Thymus (tissue), 11 donors: ENCODE measurements around the gene CELSR3. TPM values are rescaled to one million over a fixed set of nuclear protein-coding genes. Genes with fewer than 3 reads are reported as not detected.
A peak's percentile ranks its signal among the peaks of the same experiment; 100 is the strongest.

Experiments used
- DNase-seq, 9 donors: peaks; one replicate each; pipeline ENCODE4 v3.0.0-alpha.2; 2013; ENCODE audit warnings: low spot score in 9 of 9, low read depth in 6 of 9, missing footprints in 1 of 9
- H3K27ac ChIP-seq, 2 donors: one replicate each; pipeline ENCODE4 v1.5.1; 2013; ENCODE audit warnings: control low read depth in 1 of 2, low read depth in 1 of 2, low read length in 1 of 2, mild to moderate bottlenecking in 1 of 2, moderate library complexity in 1 of 2
- H3K27me3 ChIP-seq, 2 donors: one replicate each; pipeline ENCODE4 v1.5.1; 2013; ENCODE audit warnings: low read length in 1 of 2; ENCODE audit not compliant: control insufficient read depth in 2 of 2, insufficient read depth in 1 of 2
- H3K36me3 ChIP-seq, 2 donors: one replicate each; pipeline ENCODE4 v1.5.1; 2013; ENCODE audit warnings: low read length in 1 of 2, mild to moderate bottlenecking in 1 of 2, moderate library complexity in 1 of 2; ENCODE audit not compliant: control insufficient read depth in 2 of 2, insufficient read depth in 2 of 2
- H3K4me1 ChIP-seq, 2 donors: one replicate each; pipeline ENCODE4 v1.5.1; 2013; ENCODE audit warnings: low read length in 2 of 2; ENCODE audit not compliant: control insufficient read depth in 2 of 2, insufficient read depth in 2 of 2
- H3K4me3 ChIP-seq, 2 donors: one replicate each; pipeline ENCODE4 v1.5.1; 2013; ENCODE audit warnings: low read length in 2 of 2, control low read depth in 1 of 2, mild to moderate bottlenecking in 1 of 2
- H3K9me3 ChIP-seq, 2 donors: one replicate each; pipeline ENCODE4 v1.5.1; 2013; ENCODE audit warnings: low read length in 1 of 2, mild to moderate bottlenecking in 1 of 2; ENCODE audit not compliant: control insufficient read depth in 2 of 2, insufficient read depth in 1 of 2
- WGBS: extraction: QIAGEN DNeasy Blood & Tissue Kit; methylation state at CpG from one replicate; pipeline ENCODE4 v1.1.7; 2013; 5-methylcytosine and 5-hydroxymethylcytosine counted together
- polyA plus RNA-seq: library from polyadenylated mRNA; stranded (reverse); fragments of 200-250 nt; gene quantifications from one replicate; pipeline ENCODE4 v1.2.3, GENCODE V29; 2013
- total RNA-seq: library from RNA; stranded (reverse); fragments of 120-200 nt; gene quantifications from one replicate; pipeline ENCODE4 v1.2.4, GENCODE V29; 2013
- donor health status: healthy.

The CELSR3 gene
- total and polyA plus RNA-seq, 2 donors, result 0.38 to 1.4 TPM

GRCh38 chr3:48674505-48674904 is 11.8 kb upstream of the CELSR3 start:
- no peak overlapping the region for H3K4me3 ChIP-seq
- H3K27ac ChIP-seq, result no peak overlapping the region
- H3K27me3 ChIP-seq, result no peaks in the 10 kb centered on the region
- DNase-seq, result no peak
- WGBS, result 96% methylated on average over 9 of the region's 9 CpGs
- H3K9me3 ChIP-seq, result peaks cover 0 to 1% of the 10 kb centered on the region in 2 donors
- no peaks in the 10 kb centered on the region for H3K4me1 ChIP-seq
- H3K36me3 ChIP-seq, result peaks cover 16 to 29% of the 10 kb centered on the region in 2 donors

- no peak for DNase-seq
- H3K27ac ChIP-seq, result no peak overlapping the region
- no peak overlapping the region for H3K4me3 ChIP-seq
- no peaks in the 10 kb centered on the region for H3K9me3 ChIP-seq
- WGBS, result 91% methylated on average over 1 of the region's 1 CpG
- H3K4me1 ChIP-seq, result no peaks in the 10 kb centered on the region
- H3K36me3 ChIP-seq, result peaks cover 9 to 11% of the 10 kb centered on the region in 2 donors
- H3K27me3 ChIP-seq, result no peaks in the 10 kb centered on the region
These were observed 9.8 kb upstream of the CELSR3 start for GRCh38 chr3:48672522-48672921.

DNA sequence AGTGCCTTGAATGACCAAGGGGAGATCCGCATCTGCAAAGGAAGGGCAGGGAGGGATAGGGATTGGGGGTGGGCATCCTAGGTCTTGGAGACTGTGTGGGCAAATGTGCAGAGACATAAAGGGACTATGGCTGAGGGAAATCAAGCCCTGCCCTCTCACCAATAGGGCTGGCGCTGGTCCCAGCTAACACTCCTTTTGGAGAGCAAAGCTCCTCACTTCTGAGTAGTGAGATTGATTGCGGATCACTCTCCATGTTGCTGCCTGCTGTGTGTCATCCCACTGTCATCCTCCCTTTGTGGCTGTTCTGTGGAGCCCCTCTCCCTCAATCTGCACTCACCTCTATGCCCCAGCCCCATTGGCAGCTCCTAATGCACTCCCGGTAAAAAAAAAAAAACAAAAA is 2.2 kb upstream of the CELSR3 start:
- WGBS, result 99% methylated on average over 4 of the region's 4 CpGs

GRCh38 chr3:48664313-48664644 is 1.6 kb upstream of the CELSR3 start:
- peaks cover 14 to 30% of the 10 kb centered on the region in 2 donors for H3K4me1 ChIP-seq
- no peak overlapping the region for H3K27ac ChIP-seq
- peaks cover 30 to 54% of the 10 kb centered on the region in 2 donors for H3K27me3 ChIP-seq
- H3K4me3 ChIP-seq, result no peak overlapping the region
- peaks cover 7 to 19% of the 10 kb centered on the region in 2 donors for H3K9me3 ChIP-seq
- 70% methylated on average over 11 of the region's 11 CpGs for WGBS
- DNase-seq, result no peak
- H3K36me3 ChIP-seq, result no peaks in the 10 kb centered on the region

More for the DNA sequence above, 2.2 kb upstream of the CELSR3 start:
- no peak for DNase-seq
- Histone ChIP-seq H3K27me3 (peaks cover 30 to 48% of the 10 kb centered on the region in 2 donors), H3K9me3 (peaks cover 7 to 19% of the 10 kb centered on the region in 2 donors), H3K36me3 (no peaks in the 10 kb centered on the region), H3K4me1 (peaks cover 14 to 30% of the 10 kb centered on the region in 2 donors), H3K4me3 (no peak overlapping the region), H3K27ac (no peak overlapping the region)

GRCh38 chr3:48663489-48664312 is 1.0 kb upstream of the CELSR3 start:
- Histone ChIP-seq H3K4me3 (peak overlapping the region; percentile 36 to 41), H3K4me1 (peaks cover 14 to 30% of the 10 kb centered on the region in 2 donors), H3K27ac (peak overlapping the region in 1 of 2 donors; percentile 24), H3K36me3 (no peaks in the 10 kb centered on the region), H3K27me3 (peaks cover 32 to 60% of the 10 kb centered on the region in 2 donors), H3K9me3 (peaks cover 7 to 19% of the 10 kb centered on the region in 2 donors)
- DNase-seq, result peak in 8 of 9 donors; percentile 55 to 89 (median 73)
- 3% methylated on average over 66 of the region's 66 CpGs for WGBS

GRCh38 chr3:48662145-48662752 is 437 bp downstream of the CELSR3 start:
- Histone ChIP-seq H3K36me3 (no peaks in the 10 kb centered on the region), H3K4me3 (peak overlapping the region in 1 of 2 donors; percentile 41), H3K27ac (no peak overlapping the region), H3K4me1 (peaks cover 14 to 30% of the 10 kb centered on the region in 2 donors), H3K27me3 (peaks cover 32 to 75% of the 10 kb centered on the region in 2 donors), H3K9me3 (peaks cover 7 to 19% of the 10 kb centered on the region in 2 donors)
- 5% methylated on average over 46 of the region's 46 CpGs for WGBS
- no peak for DNase-seq

DNA sequence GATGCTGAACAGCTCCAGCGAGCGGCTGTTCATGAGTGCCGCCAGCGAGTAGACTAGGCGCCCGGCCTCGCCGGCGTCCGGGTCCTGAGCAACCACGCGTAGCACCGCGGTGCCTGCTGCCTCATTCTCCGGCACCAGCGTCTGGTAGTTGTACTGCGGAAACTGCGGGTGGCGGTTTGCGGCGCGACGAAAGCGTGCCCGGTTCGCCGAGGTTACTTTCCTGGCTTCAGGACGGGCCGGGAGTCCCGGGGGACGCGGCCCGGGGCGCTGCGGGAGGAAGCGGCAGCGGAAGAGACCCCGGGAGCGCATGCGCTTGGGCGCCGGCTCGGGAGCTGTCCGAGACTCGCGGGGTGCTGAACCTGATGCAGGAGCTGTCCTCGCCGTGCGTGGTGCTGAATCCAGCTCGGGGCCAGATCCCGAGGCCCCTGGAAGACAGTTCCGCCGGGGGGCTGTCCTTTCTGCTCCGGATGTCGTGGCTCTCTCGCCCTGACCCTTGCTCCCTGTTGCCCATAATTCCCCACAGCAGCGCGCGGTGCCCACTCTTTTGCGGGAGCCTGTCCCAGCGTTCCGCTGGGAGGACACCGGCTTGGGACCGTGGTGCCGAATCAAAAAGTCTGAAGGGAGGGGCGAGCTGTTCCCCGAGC is 1.1 kb downstream of the CELSR3 start:
- no peaks in the 10 kb centered on the region for H3K36me3 ChIP-seq
- H3K27ac ChIP-seq, result no peak overlapping the region
- WGBS, result 2% methylated on average over 67 of the region's 67 CpGs
- H3K4me3 ChIP-seq, result peak overlapping the region; percentile 26 to 31
- peak in 8 of 9 donors; percentile 42 to 80 (median 67) for DNase-seq
- H3K9me3 ChIP-seq, result peaks cover 7 to 19% of the 10 kb centered on the region in 2 donors
- peaks cover 32 to 81% of the 10 kb centered on the region in 2 donors for H3K27me3 ChIP-seq
- H3K4me1 ChIP-seq, result peaks cover 14 to 36% of the 10 kb centered on the region in 2 donors

- no peak overlapping the region for H3K27ac ChIP-seq
- peaks cover 32 to 86% of the 10 kb centered on the region in 2 donors for H3K27me3 ChIP-seq
- 68% methylated on average over 61 of the region's 61 CpGs for WGBS
- DNase-seq, result no peak
- H3K36me3 ChIP-seq, result no peaks in the 10 kb centered on the region
- peak overlapping the region in 1 of 2 donors; percentile 26 for H3K4me3 ChIP-seq
- H3K4me1 ChIP-seq, result peaks cover 14 to 40% of the 10 kb centered on the region in 2 donors
- H3K9me3 ChIP-seq, result peaks cover 7 to 19% of the 10 kb centered on the region in 2 donors
These were observed 1.8 kb downstream of the CELSR3 start for GRCh38 chr3:48660800-48661400.
